ENCODE results near the gene EPHX1. TPM values are rescaled to one million over a fixed set of nuclear protein-coding genes. Genes with fewer than 3 reads are reported as not detected.
"Not testable (repeated sequence)": the region's sequence is repeated elsewhere in the genome, so short reads cannot be mapped to it uniquely, and the experiment has no call there.

The EPHX1 gene
- total RNA-seq, 2 donors from 2014 or later, result 0.94 to 1.3 TPM

- not testable (repeated sequence) for ATAC-seq; H3K4me3 Mint-ChIP-seq; H3K36me3 Mint-ChIP-seq (ENCODE audit: low read depth); H3K9me3 ChIP-seq (ENCODE audit: control insufficient read depth, low read length, poor library complexity, severe bottlenecking); DNase-seq; H3K4me1 Mint-ChIP-seq; H3K27ac Mint-ChIP-seq; H3K27me3 Mint-ChIP-seq
Measured at GRCh38 chr1:225815090-225815489, 5.2 kb downstream of the EPHX1 start.

GRCh38 chr1:225815526-225816178 is 5.7 kb downstream of the EPHX1 start:
- DNase-seq (no peak), ATAC-seq (no peak)
- Mint-ChIP-seq H3K4me3 (no peak overlapping the region), H3K27ac (no peak overlapping the region), H3K4me1 (peaks cover 5% of the 10 kb centered on the region), H3K36me3 (ENCODE audit: low read depth) (no peaks in the 10 kb centered on the region), H3K27me3 (no peaks in the 10 kb centered on the region)
- no peaks in the 10 kb centered on the region for H3K9me3 ChIP-seq (ENCODE audit: control insufficient read depth, low read length, poor library complexity, severe bottlenecking)

- Mint-ChIP-seq H3K27me3 (no peaks in the 10 kb centered on the region), H3K27ac (no peak overlapping the region), H3K4me3 (no peak overlapping the region), H3K4me1 (peaks cover 2% of the 10 kb centered on the region), H3K36me3 (ENCODE audit: low read depth) (no peaks in the 10 kb centered on the region)
- H3K9me3 ChIP-seq (ENCODE audit: control insufficient read depth, low read length, poor library complexity, severe bottlenecking), result no peaks in the 10 kb centered on the region
- no peak for ATAC-seq
- DNase-seq, result no peak
Measured at GRCh38 chr1:225816643-225817538, 7.0 kb downstream of the EPHX1 start.

- H3K4me3 Mint-ChIP-seq, result no peak overlapping the region
- H3K27me3 Mint-ChIP-seq, result no peaks in the 10 kb centered on the region
- H3K27ac Mint-ChIP-seq, result peak overlapping the region; percentile 14
- H3K4me1 Mint-ChIP-seq, result peaks cover 2% of the 10 kb centered on the region
- DNase-seq (no peak), ATAC-seq (no peak)
- H3K36me3 Mint-ChIP-seq (ENCODE audit: low read depth), result no peaks in the 10 kb centered on the region
- no peaks in the 10 kb centered on the region for H3K9me3 ChIP-seq (ENCODE audit: control insufficient read depth, low read length, poor library complexity, severe bottlenecking)
Measured at GRCh38 chr1:225817611-225818061, 7.7 kb downstream of the EPHX1 start.

GRCh38 chr1:225818229-225818628 is 8.3 kb downstream of the EPHX1 start:
- DNase-seq, result no peak
- Mint-ChIP-seq H3K4me3 (no peak overlapping the region), H3K4me1 (no peaks in the 10 kb centered on the region), H3K27ac (peak overlapping the region; percentile 14), H3K36me3 (ENCODE audit: low read depth) (no peaks in the 10 kb centered on the region), H3K27me3 (no peaks in the 10 kb centered on the region)
- no peaks in the 10 kb centered on the region for H3K9me3 ChIP-seq (ENCODE audit: control insufficient read depth, low read length, poor library complexity, severe bottlenecking)
- ATAC-seq, result no peak

GRCh38 chr1:225819346-225820192 is 9.6 kb downstream of the EPHX1 start:
- Mint-ChIP-seq H3K36me3 (ENCODE audit: low read depth) (no peaks in the 10 kb centered on the region), H3K4me1 (no peaks in the 10 kb centered on the region), H3K27ac (peak overlapping the region; percentile 71), H3K4me3 (no peak overlapping the region), H3K27me3 (no peaks in the 10 kb centered on the region)
- no peak for ATAC-seq
- no peaks in the 10 kb centered on the region for H3K9me3 ChIP-seq (ENCODE audit: control insufficient read depth, low read length, poor library complexity, severe bottlenecking)
- DNase-seq, result no peak

GRCh38 chr1:225820522-225821120 is 10.7 kb downstream of the EPHX1 start:
- ATAC-seq (no peak), DNase-seq (no peak)
- no peaks in the 10 kb centered on the region for H3K9me3 ChIP-seq (ENCODE audit: control insufficient read depth, low read length, poor library complexity, severe bottlenecking)
- no peaks in the 10 kb centered on the region for H3K36me3 Mint-ChIP-seq (ENCODE audit: low read depth)
- no peak overlapping the region for H3K27ac Mint-ChIP-seq
- H3K27me3 Mint-ChIP-seq, result no peaks in the 10 kb centered on the region
- no peak overlapping the region for H3K4me3 Mint-ChIP-seq
- H3K4me1 Mint-ChIP-seq, result no peaks in the 10 kb centered on the region

GRCh38 chr1:225822655-225823403 is 12.9 kb downstream of the EPHX1 start:
- no peak for ATAC-seq
- H3K36me3 Mint-ChIP-seq (ENCODE audit: low read depth), result peaks cover 3% of the 10 kb centered on the region
- no peak for DNase-seq
- H3K9me3 ChIP-seq (ENCODE audit: control insufficient read depth, low read length, poor library complexity, severe bottlenecking), result no peaks in the 10 kb centered on the region
- H3K27ac Mint-ChIP-seq, result no peak overlapping the region
- no peaks in the 10 kb centered on the region for H3K27me3 Mint-ChIP-seq
- no peak overlapping the region for H3K4me3 Mint-ChIP-seq
- H3K4me1 Mint-ChIP-seq, result no peaks in the 10 kb centered on the region

- Mint-ChIP-seq H3K36me3 (ENCODE audit: low read depth) (peaks cover 3% of the 10 kb centered on the region), H3K4me1 (no peaks in the 10 kb centered on the region), H3K4me3 (no peak overlapping the region), H3K27me3 (no peaks in the 10 kb centered on the region), H3K27ac (no peak overlapping the region)
- ATAC-seq, result no peak
- no peaks in the 10 kb centered on the region for H3K9me3 ChIP-seq (ENCODE audit: control insufficient read depth, low read length, poor library complexity, severe bottlenecking)
- no peak for DNase-seq
Measured at GRCh38 chr1:225823811-225824261, 13.9 kb downstream of the EPHX1 start.

- no peak overlapping the region for H3K4me3 Mint-ChIP-seq
- no peak for ATAC-seq
- no peak for DNase-seq
- no peaks in the 10 kb centered on the region for H3K4me1 Mint-ChIP-seq
- H3K36me3 Mint-ChIP-seq (ENCODE audit: low read depth), result peaks cover 3% of the 10 kb centered on the region
- no peaks in the 10 kb centered on the region for H3K9me3 ChIP-seq (ENCODE audit: control insufficient read depth, low read length, poor library complexity, severe bottlenecking)
- H3K27ac Mint-ChIP-seq, result no peak overlapping the region
- H3K27me3 Mint-ChIP-seq, result no peaks in the 10 kb centered on the region
Measured at GRCh38 chr1:225824533-225824941, 14.6 kb downstream of the EPHX1 start.

GRCh38 chr1:225825078-225825477 is 15.2 kb downstream of the EPHX1 start:
- H3K9me3 ChIP-seq (ENCODE audit: control insufficient read depth, low read length, poor library complexity, severe bottlenecking), result no peaks in the 10 kb centered on the region
- ATAC-seq (no peak), DNase-seq (no peak)
- Mint-ChIP-seq H3K4me3 (no peak overlapping the region), H3K27me3 (no peaks in the 10 kb centered on the region), H3K27ac (no peak overlapping the region), H3K4me1 (no peaks in the 10 kb centered on the region), H3K36me3 (ENCODE audit: low read depth) (peaks cover 3% of the 10 kb centered on the region)

- Mint-ChIP-seq H3K4me1 (no peaks in the 10 kb centered on the region), H3K36me3 (ENCODE audit: low read depth) (peaks cover 3% of the 10 kb centered on the region), H3K27ac (no peak overlapping the region), H3K4me3 (no peak overlapping the region), H3K27me3 (no peaks in the 10 kb centered on the region)
- no peak for ATAC-seq
- DNase-seq, result no peak
- H3K9me3 ChIP-seq (ENCODE audit: control insufficient read depth, low read length, poor library complexity, severe bottlenecking), result no peaks in the 10 kb centered on the region
Measured at GRCh38 chr1:225825607-225826007, 15.7 kb downstream of the EPHX1 start.
